Thoracic aorta (tissue), 2 donors: ENCODE results near the gene THRB. TPM values are rescaled to one million over a fixed set of nuclear protein-coding genes. Genes with fewer than 3 reads are reported as not detected.
A peak's percentile ranks its signal among the peaks of the same experiment; 100 is the strongest.

Experiments
- ATAC-seq: fragments of 150-250 bp; one replicate; pipeline ENCODE4 v1.8.0; 2017; ENCODE audit warnings: low read depth; ENCODE audit not compliant: insufficient number of reproducible peaks, low FRiP score
- DNase-seq: peaks from one replicate; pipeline ENCODE4 v3.0.0-alpha.2; 2020; ENCODE audit warnings: low spot score
- H3K27ac ChIP-seq, 2 donors: fragments of 200-600 bp; sonication (generic); 1 replicate in 1 of 2; 2 replicates in 1 of 2; pipeline ENCODE4 v1.5.1; 2016; ENCODE audit warnings: mild to moderate bottlenecking in 2 of 2, moderate library complexity in 2 of 2
- H3K27me3 ChIP-seq: fragments of 200-600 bp; sonication (generic); replicated peaks from 2 replicates; pipeline ENCODE4 v1.6.0; 2016; ENCODE audit warnings: mild to moderate bottlenecking; ENCODE audit not compliant: insufficient read depth
- H3K36me3 ChIP-seq: fragments of 200-600 bp; sonication (generic); one replicate; pipeline ENCODE4 v1.5.1; 2016
- H3K4me1 ChIP-seq, 2 donors: fragments of 200-600 bp; sonication (generic); 1 replicate in 1 of 2; 2 replicates in 1 of 2; pipeline versions ENCODE4 v1.5.1 to v1.6.0; 2016; ENCODE audit warnings: low read depth in 2 of 2, mild to moderate bottlenecking in 1 of 2; ENCODE audit not compliant: control insufficient read depth in 1 of 2
- H3K4me3 ChIP-seq: fragments of 200-600 bp; sonication (generic); 2 replicates; pipeline ENCODE4 v1.5.1; 2016; ENCODE audit warnings: mild to moderate bottlenecking
- H3K9me3 ChIP-seq: fragments of 200-600 bp; sonication (generic); 2 replicates; pipeline ENCODE4 v1.5.1; 2016
- CTCF ChIP-seq: fragments of 200-600 bp; sonication (generic); IDR thresholded peaks from one replicate; pipeline ENCODE4 v1.5.1; 2019; ENCODE audit warnings: antibody characterized with exemption
- total RNA-seq, 2 donors: library from RNA; depleted of rRNA; stranded (reverse); fragments of >200 nt; gene quantifications; one replicate each; pipeline versions ENCODE4 v1.1.0 to v1.2.3, GENCODE V29; 2016

THRB gene
- total RNA-seq, 2 donors from 2014 or later: 40.3 to 65.6 TPM

GRCh38 chr3:24244491-24244890 lies 250.2 kb downstream of the THRB start:
- no peak overlapping the region for H3K4me3 ChIP-seq
- no peaks in the 10 kb centered on the region for H3K36me3 ChIP-seq
- TF ChIP-seq CTCF: no peak
- no peaks in the 10 kb centered on the region for H3K27me3 ChIP-seq
- no peak overlapping the region for H3K27ac ChIP-seq
- no peaks in the 10 kb centered on the region for H3K9me3 ChIP-seq
- DNase-seq (no peak), ATAC-seq (no peak)
- H3K4me1 ChIP-seq: peaks cover 7 to 51% of the 10 kb centered on the region in 2 donors

GRCh38 chr3:24242012-24242698 lies 252.5 kb downstream of the THRB start:
- ATAC-seq (peak; percentile 46), DNase-seq (no peak)
- Histone ChIP-seq H3K4me3 (no peak overlapping the region), H3K4me1 (peaks cover 14 to 63% of the 10 kb centered on the region in 2 donors), H3K36me3 (no peaks in the 10 kb centered on the region), H3K27me3 (no peaks in the 10 kb centered on the region), H3K9me3 (no peaks in the 10 kb centered on the region), H3K27ac (peak overlapping the region; percentile 15 to 44)
- TF ChIP-seq CTCF: no peak

- no peak for ATAC-seq
- Histone ChIP-seq H3K4me1 (peaks cover 21 to 79% of the 10 kb centered on the region in 2 donors), H3K4me3 (no peak overlapping the region), H3K9me3 (no peaks in the 10 kb centered on the region), H3K27me3 (no peaks in the 10 kb centered on the region), H3K36me3 (no peaks in the 10 kb centered on the region), H3K27ac (peak overlapping the region; percentile 15 to 44)
- no peak for TF ChIP-seq CTCF
- no peak for DNase-seq
Observed at GRCh38 chr3:24240306-24240705, 254.3 kb downstream of the THRB start.

- peaks cover 21 to 73% of the 10 kb centered on the region in 2 donors for H3K4me1 ChIP-seq
- H3K27ac ChIP-seq: peak overlapping the region; percentile 83 to 88
- DNase-seq: peak; percentile 13
Observed at GRCh38 chr3:24237971-24238706, 256.5 kb downstream of the THRB start.

More at GRCh38 chr3:24237971-24238706, 256.5 kb downstream of the THRB start:
- Histone ChIP-seq H3K36me3 (no peaks in the 10 kb centered on the region), H3K9me3 (no peaks in the 10 kb centered on the region), H3K27me3 (no peaks in the 10 kb centered on the region), H3K4me3 (no peak overlapping the region)
- peak; percentile 67 for ATAC-seq
- peak; percentile 68 for TF ChIP-seq CTCF
